ENCODE measurements around the gene SMYD1.

SMYD1 gene

GRCh38 chr2:88067189-88067588 lies 436 bp upstream of the SMYD1 start:
- DNase-seq (ENCODE audit: low spot score in 2 of 2) (no peak), ATAC-seq (ENCODE audit: low read depth) (no peak)
- H3K4me1 Mint-ChIP-seq, result no peaks in the 10 kb centered on the region
- H3K27ac Mint-ChIP-seq, result no peak overlapping the region
- H3K9me3 Mint-ChIP-seq, result no peaks in the 10 kb centered on the region
- H3K27me3 Mint-ChIP-seq, result peaks cover 2% of the 10 kb centered on the region
- no peak overlapping the region for H3K4me3 Mint-ChIP-seq
- no peaks in the 10 kb centered on the region for H3K36me3 Mint-ChIP-seq

GRCh38 chr2:88068044-88068443 lies 419 bp downstream of the SMYD1 start:
- DNase-seq (ENCODE audit: low spot score in 2 of 2), result no peak
- Mint-ChIP-seq H3K4me3 (no peak overlapping the region), H3K4me1 (no peaks in the 10 kb centered on the region), H3K27me3 (peaks cover 2% of the 10 kb centered on the region), H3K36me3 (no peaks in the 10 kb centered on the region), H3K27ac (no peak overlapping the region), H3K9me3 (no peaks in the 10 kb centered on the region)
- ATAC-seq (ENCODE audit: low read depth), result no peak

- H3K36me3 Mint-ChIP-seq, result no peaks in the 10 kb centered on the region
- peaks cover 2% of the 10 kb centered on the region for H3K9me3 Mint-ChIP-seq
- no peaks in the 10 kb centered on the region for H3K4me1 Mint-ChIP-seq
- H3K27me3 Mint-ChIP-seq, result peaks cover 3% of the 10 kb centered on the region
- H3K4me3 Mint-ChIP-seq, result no peak overlapping the region
- no peak overlapping the region for H3K27ac Mint-ChIP-seq
- DNase-seq (ENCODE audit: low spot score in 2 of 2) (no peak), ATAC-seq (ENCODE audit: low read depth) (no peak)
Measured at GRCh38 chr2:88069117-88069516, 1.5 kb downstream of the SMYD1 start.

- ATAC-seq (ENCODE audit: low read depth) (no peak), DNase-seq (ENCODE audit: low spot score in 2 of 2) (no peak)
- Mint-ChIP-seq H3K9me3 (peaks cover 3% of the 10 kb centered on the region), H3K4me3 (no peak overlapping the region), H3K27ac (no peak overlapping the region), H3K4me1 (no peaks in the 10 kb centered on the region), H3K36me3 (no peaks in the 10 kb centered on the region), H3K27me3 (peaks cover 3% of the 10 kb centered on the region)
Measured at GRCh38 chr2:88070055-88070454, 2.4 kb downstream of the SMYD1 start.

GRCh38 chr2:88071365-88071764 lies 3.7 kb downstream of the SMYD1 start:
- ATAC-seq (ENCODE audit: low read depth), result no peak
- Mint-ChIP-seq H3K9me3 (peaks cover 3% of the 10 kb centered on the region), H3K27me3 (peaks cover 5% of the 10 kb centered on the region), H3K27ac (no peak overlapping the region), H3K36me3 (no peaks in the 10 kb centered on the region), H3K4me1 (no peaks in the 10 kb centered on the region), H3K4me3 (no peak overlapping the region)
- DNase-seq (ENCODE audit: low spot score in 2 of 2), result no peak

GRCh38 chr2:88074150-88074549 lies 6.5 kb downstream of the SMYD1 start:
- Mint-ChIP-seq H3K4me1 (no peaks in the 10 kb centered on the region), H3K27ac (no peak overlapping the region), H3K27me3 (peaks cover 3% of the 10 kb centered on the region), H3K9me3 (peaks cover 3% of the 10 kb centered on the region), H3K36me3 (no peaks in the 10 kb centered on the region), H3K4me3 (no peak overlapping the region)
- ATAC-seq (ENCODE audit: low read depth) (no peak), DNase-seq (ENCODE audit: low spot score in 2 of 2) (no peak)

- Mint-ChIP-seq H3K9me3 (peaks cover 3% of the 10 kb centered on the region), H3K4me3 (no peak overlapping the region), H3K36me3 (no peaks in the 10 kb centered on the region), H3K27ac (no peak overlapping the region), H3K27me3 (peaks cover 3% of the 10 kb centered on the region), H3K4me1 (no peaks in the 10 kb centered on the region)
- ATAC-seq (ENCODE audit: low read depth) (no peak), DNase-seq (ENCODE audit: low spot score in 2 of 2) (no peak)
Measured at GRCh38 chr2:88074854-88075292, 7.2 kb downstream of the SMYD1 start.

- peaks cover 3% of the 10 kb centered on the region for H3K9me3 Mint-ChIP-seq
- H3K27ac Mint-ChIP-seq, result no peak overlapping the region
- peaks cover 6% of the 10 kb centered on the region for H3K27me3 Mint-ChIP-seq
- H3K4me1 Mint-ChIP-seq, result no peaks in the 10 kb centered on the region
- no peak for ATAC-seq (ENCODE audit: low read depth)
- H3K36me3 Mint-ChIP-seq, result no peaks in the 10 kb centered on the region
- H3K4me3 Mint-ChIP-seq, result no peak overlapping the region
- DNase-seq (ENCODE audit: low spot score in 2 of 2), result no peak
Measured at GRCh38 chr2:88077080-88077479, 9.5 kb downstream of the SMYD1 start.

- Mint-ChIP-seq H3K27me3 (peaks cover 11% of the 10 kb centered on the region), H3K4me1 (no peaks in the 10 kb centered on the region), H3K27ac (no peak overlapping the region), H3K36me3 (no peaks in the 10 kb centered on the region), H3K4me3 (no peak overlapping the region), H3K9me3 (peaks cover 3% of the 10 kb centered on the region)
- no peak for DNase-seq (ENCODE audit: low spot score in 2 of 2)
- ATAC-seq (ENCODE audit: low read depth), result no peak
Measured at GRCh38 chr2:88078643-88079172, 11.1 kb downstream of the SMYD1 start.

- Mint-ChIP-seq H3K27ac (no peak overlapping the region), H3K36me3 (no peaks in the 10 kb centered on the region), H3K27me3 (peaks cover 9% of the 10 kb centered on the region), H3K4me3 (no peak overlapping the region), H3K4me1 (no peaks in the 10 kb centered on the region), H3K9me3 (no peaks in the 10 kb centered on the region)
- DNase-seq (ENCODE audit: low spot score in 2 of 2) (no peak), ATAC-seq (ENCODE audit: low read depth) (no peak)
Measured at GRCh38 chr2:88080545-88080944, 12.9 kb downstream of the SMYD1 start.

- H3K36me3 Mint-ChIP-seq, result no peaks in the 10 kb centered on the region
- H3K27me3 Mint-ChIP-seq, result peaks cover 8% of the 10 kb centered on the region
- H3K4me1 Mint-ChIP-seq, result no peaks in the 10 kb centered on the region
- no peak overlapping the region for H3K4me3 Mint-ChIP-seq
- H3K9me3 Mint-ChIP-seq, result no peaks in the 10 kb centered on the region
- DNase-seq (ENCODE audit: low spot score in 2 of 2) (no peak), ATAC-seq (ENCODE audit: low read depth) (no peak)
- H3K27ac Mint-ChIP-seq, result no peak overlapping the region
Measured at GRCh38 chr2:88081924-88082608, 14.4 kb downstream of the SMYD1 start.

GRCh38 chr2:88082781-88083180 lies 15.2 kb downstream of the SMYD1 start:
- DNase-seq (ENCODE audit: low spot score in 2 of 2) (no peak), ATAC-seq (ENCODE audit: low read depth) (no peak)
- H3K4me1 Mint-ChIP-seq, result no peaks in the 10 kb centered on the region
- no peak overlapping the region for H3K27ac Mint-ChIP-seq
- H3K36me3 Mint-ChIP-seq, result no peaks in the 10 kb centered on the region
- H3K4me3 Mint-ChIP-seq, result no peak overlapping the region
- H3K27me3 Mint-ChIP-seq, result peaks cover 10% of the 10 kb centered on the region
- H3K9me3 Mint-ChIP-seq, result no peaks in the 10 kb centered on the region

GRCh38 chr2:88085099-88085498 lies 17.5 kb downstream of the SMYD1 start:
- Mint-ChIP-seq H3K27me3 (peaks cover 10% of the 10 kb centered on the region), H3K27ac (no peak overlapping the region), H3K4me1 (no peaks in the 10 kb centered on the region), H3K36me3 (no peaks in the 10 kb centered on the region), H3K4me3 (no peak overlapping the region), H3K9me3 (no peaks in the 10 kb centered on the region)
- no peak for ATAC-seq (ENCODE audit: low read depth)
- DNase-seq (ENCODE audit: low spot score in 2 of 2), result no peak

GRCh38 chr2:88085602-88086001 lies 18.0 kb downstream of the SMYD1 start:
- Mint-ChIP-seq H3K27ac (no peak overlapping the region), H3K27me3 (peaks cover 9% of the 10 kb centered on the region)

GRCh38 chr2:88086401-88086800 lies 18.8 kb downstream of the SMYD1 start:
- H3K36me3 Mint-ChIP-seq, result no peaks in the 10 kb centered on the region
- no peak overlapping the region for H3K4me3 Mint-ChIP-seq
- no peak for ATAC-seq (ENCODE audit: low read depth)
- peaks cover 5% of the 10 kb centered on the region for H3K4me1 Mint-ChIP-seq
- H3K9me3 Mint-ChIP-seq, result no peaks in the 10 kb centered on the region
- no peak for DNase-seq (ENCODE audit: low spot score in 2 of 2)
- H3K27ac Mint-ChIP-seq, result no peak overlapping the region
- H3K27me3 Mint-ChIP-seq, result peaks cover 9% of the 10 kb centered on the region

More at GRCh38 chr2:88085602-88086001, 18.0 kb downstream of the SMYD1 start:
- DNase-seq (ENCODE audit: low spot score in 2 of 2) (no peak), ATAC-seq (ENCODE audit: low read depth) (no peak)
- H3K4me1 Mint-ChIP-seq, result peaks cover 3% of the 10 kb centered on the region
- H3K4me3 Mint-ChIP-seq, result no peak overlapping the region
- no peaks in the 10 kb centered on the region for H3K9me3 Mint-ChIP-seq
- no peaks in the 10 kb centered on the region for H3K36me3 Mint-ChIP-seq
